ENCODE measurements around the gene STX4. TPM values are rescaled to one million over a fixed set of nuclear protein-coding genes. Genes with fewer than 3 reads are reported as not detected.

STX4 gene
- total and polyA plus RNA-seq, 11 donors = 19.5 to 73.8 (median 44.6) TPM

GRCh38 chr16:31089199-31089598 is 55.8 kb downstream of the STX4 start:
- Histone ChIP-seq H3K4me3 (no peak overlapping the region), H3K27ac (no peak overlapping the region), H3K4me1 (peaks cover 0 to 15% (median 11%) of the 10 kb centered on the region in 12 donors), H3K27me3 (no peaks in the 10 kb centered on the region), H3K9me3 (no peaks in the 10 kb centered on the region), H3K36me3 (peaks cover 0 to 61% (median 27%) of the 10 kb centered on the region in 9 donors)
- 80 to 98% (median 92%) methylated on average over 8 of the region's 8 CpGs for WGBS, 4 donors
- DNase-seq (no peak), ATAC-seq (no peak)
- TF ChIP-seq, protein P1, sequence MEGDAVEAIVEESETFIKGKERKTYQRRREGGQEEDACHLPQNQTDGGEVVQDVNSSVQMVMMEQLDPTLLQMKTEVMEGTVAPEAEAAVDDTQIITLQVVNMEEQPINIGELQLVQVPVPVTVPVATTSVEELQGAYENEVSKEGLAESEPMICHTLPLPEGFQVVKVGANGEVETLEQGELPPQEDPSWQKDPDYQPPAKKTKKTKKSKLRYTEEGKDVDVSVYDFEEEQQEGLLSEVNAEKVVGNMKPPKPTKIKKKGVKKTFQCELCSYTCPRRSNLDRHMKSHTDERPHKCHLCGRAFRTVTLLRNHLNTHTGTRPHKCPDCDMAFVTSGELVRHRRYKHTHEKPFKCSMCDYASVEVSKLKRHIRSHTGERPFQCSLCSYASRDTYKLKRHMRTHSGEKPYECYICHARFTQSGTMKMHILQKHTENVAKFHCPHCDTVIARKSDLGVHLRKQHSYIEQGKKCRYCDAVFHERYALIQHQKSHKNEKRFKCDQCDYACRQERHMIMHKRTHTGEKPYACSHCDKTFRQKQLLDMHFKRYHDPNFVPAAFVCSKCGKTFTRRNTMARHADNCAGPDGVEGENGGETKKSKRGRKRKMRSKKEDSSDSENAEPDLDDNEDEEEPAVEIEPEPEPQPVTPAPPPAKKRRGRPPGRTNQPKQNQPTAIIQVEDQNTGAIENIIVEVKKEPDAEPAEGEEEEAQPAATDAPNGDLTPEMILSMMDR (IDR thresholded peaks at IDR 0.05) = no peak
- TF ChIP-seq POLR2A (IDR thresholded peaks at IDR 0.05) = no peak
- intact Hi-C loops (cut with DNase I) = no loop called here

Other genes with a start within 250 kb of the STX4 start
- gene ZNF629, start 246.4 kb upstream of the STX4 start, total RNA-seq = 10 to 100 TPM; 14.3 to 30.9 (median 22.7) TPM
- gene ZNF629, start 246.4 kb upstream of the STX4 start, polyA plus RNA-seq = 10 to 100 TPM; 11.2 to 14.9 TPM
- gene BCL7C, start 139.5 kb upstream of the STX4 start, total RNA-seq = 10 to 100 TPM; 23.1 to 35.5 (median 28.1) TPM
- 10 to 100 TPM; 30.5 to 43.4 TPM for gene BCL7C, start 139.5 kb upstream of the STX4 start, polyA plus RNA-seq
- gene CTF1, start 136.9 kb upstream of the STX4 start, total RNA-seq = 10 to 100 TPM in 5 of 9 donors, 1 to 10 TPM in 4; 6.4 to 22.2 (median 12.2) TPM
- 10 to 100 TPM in 1 of 2 donors, 1 to 10 TPM in 1; 3.7 to 13.5 TPM for gene CTF1, start 136.9 kb upstream of the STX4 start, polyA plus RNA-seq
- 10 to 100 TPM in 2 of 9 donors, 1 to 10 TPM in 7; 4.5 to 15.5 (median 7.9) TPM for gene FBXL19, start 110.0 kb upstream of the STX4 start, total RNA-seq
- 1 to 10 TPM; 7.9 to 9.1 TPM for gene FBXL19, start 110.0 kb upstream of the STX4 start, polyA plus RNA-seq
- 10 to 100 TPM in 6 of 9 donors, 1 to 10 TPM in 3; 8.5 to 28.9 (median 14.1) TPM for gene ORAI3, start 84.5 kb upstream of the STX4 start, total RNA-seq
- gene ORAI3, start 84.5 kb upstream of the STX4 start, polyA plus RNA-seq = 10 to 100 TPM in 1 of 2 donors, 1 to 10 TPM in 1; 8.1 to 10.8 TPM
- 10 to 100 TPM in 3 of 9 donors, 1 to 10 TPM in 6; 4.6 to 12.1 (median 9.0) TPM for gene SETD1A, start 75.8 kb upstream of the STX4 start, total RNA-seq
- 1 to 10 TPM; 8.1 to 9.3 TPM for gene SETD1A, start 75.8 kb upstream of the STX4 start, polyA plus RNA-seq
- 10 to 100 TPM in 3 of 9 donors, 1 to 10 TPM in 6; 3.8 to 27.2 (median 6.9) TPM for gene HSD3B7, start 48.4 kb upstream of the STX4 start, total RNA-seq
- gene HSD3B7, start 48.4 kb upstream of the STX4 start, polyA plus RNA-seq = 1 to 10 TPM; 7.1 to 7.8 TPM
- gene STX1B, start 22.9 kb upstream of the STX4 start, total RNA-seq = 1 to 10 TPM in 4 of 9 donors, under 1 TPM in 5; 0.20 to 2.1 (median 1.00) TPM
- under 1 TPM; 0.22 to 0.76 TPM for gene STX1B, start 22.9 kb upstream of the STX4 start, polyA plus RNA-seq
- 10 to 100 TPM in 2 of 9 donors, 1 to 10 TPM in 7; 3.5 to 11.4 (median 5.8) TPM for gene ZNF668, start 40.7 kb downstream of the STX4 start, total RNA-seq
- 1 to 10 TPM; 6.6 to 9.8 TPM for gene ZNF668, start 40.7 kb downstream of the STX4 start, polyA plus RNA-seq
- 10 to 100 TPM in 6 of 9 donors, 1 to 10 TPM in 3; 8.3 to 15.5 (median 10.3) TPM for gene ZNF646, start 40.9 kb downstream of the STX4 start, total RNA-seq
- 1 to 10 TPM; 6.4 to 7.6 TPM for gene ZNF646, start 40.9 kb downstream of the STX4 start, polyA plus RNA-seq
- gene PRSS53, start 55.4 kb downstream of the STX4 start, total RNA-seq = 1 to 10 TPM in 1 of 9 donors, under 1 TPM in 8; 0.16 to 1.4 (median 0.44) TPM
- under 1 TPM; 0.80 to 0.84 TPM for gene PRSS53, start 55.4 kb downstream of the STX4 start, polyA plus RNA-seq
- gene VKORC1, start 61.2 kb downstream of the STX4 start, total RNA-seq = 10 to 100 TPM; 25.9 to 63.1 (median 42.0) TPM
- gene VKORC1, start 61.2 kb downstream of the STX4 start, polyA plus RNA-seq = 100 to 1,000 TPM in 1 of 2 donors, 10 to 100 TPM in 1; 40.2 to 134 TPM
- 100 to 1,000 TPM in 2 of 9 donors, 10 to 100 TPM in 7; 61.9 to 134 (median 70.0) TPM for gene BCKDK, start 74.8 kb downstream of the STX4 start, total RNA-seq
- 10 to 100 TPM; 42.6 to 57.4 TPM for gene BCKDK, start 74.8 kb downstream of the STX4 start, polyA plus RNA-seq
- gene KAT8, start 84.1 kb downstream of the STX4 start, total RNA-seq = 10 to 100 TPM; 52.8 to 79.8 (median 64.7) TPM
- gene KAT8, start 84.1 kb downstream of the STX4 start, polyA plus RNA-seq = 10 to 100 TPM; 56.7 to 83.2 TPM
- under 1 TPM in 4 of 9 donors, not detected in 5; 0.17 to 0.44 (median 0.39) TPM for gene PRSS8, start 102.2 kb downstream of the STX4 start, total RNA-seq
- gene PRSS8, start 102.2 kb downstream of the STX4 start, polyA plus RNA-seq = under 1 TPM; 0.17 to 0.23 TPM
- 1 to 10 TPM in 7 of 9 donors, under 1 TPM in 2; 0.35 to 5.1 (median 1.2) TPM for gene PRSS36, start 116.5 kb downstream of the STX4 start, total RNA-seq
- 1 to 10 TPM; 1.0 to 2.6 TPM for gene PRSS36, start 116.5 kb downstream of the STX4 start, polyA plus RNA-seq
- gene FUS, start 146.6 kb downstream of the STX4 start, total RNA-seq = 100 to 1,000 TPM in 7 of 9 donors, 10 to 100 TPM in 2; 20.3 to 213 (median 127) TPM
- gene FUS, start 146.6 kb downstream of the STX4 start, polyA plus RNA-seq = 100 to 1,000 TPM; 127 to 155 TPM
- gene PYCARD, start 169.2 kb downstream of the STX4 start, total RNA-seq = 10 to 100 TPM in 3 of 9 donors, 1 to 10 TPM in 6; 2.0 to 42.2 (median 5.2) TPM
- gene PYCARD, start 169.2 kb downstream of the STX4 start, polyA plus RNA-seq = 10 to 100 TPM in 1 of 2 donors, 1 to 10 TPM in 1; 3.9 to 10.0 TPM
- 1 to 10 TPM in 8 of 9 donors, under 1 TPM in 1; 0.32 to 3.4 (median 1.6) TPM for gene TRIM72, start 180.6 kb downstream of the STX4 start, total RNA-seq
- gene TRIM72, start 180.6 kb downstream of the STX4 start, polyA plus RNA-seq = 1 to 10 TPM; 1.0 to 1.2 TPM
- not detected for gene PYDC1, start 183.6 kb downstream of the STX4 start, total RNA-seq
- gene PYDC1, start 183.6 kb downstream of the STX4 start, polyA plus RNA-seq = not detected
- gene ITGAM, start 226.4 kb downstream of the STX4 start, total RNA-seq = 10 to 100 TPM in 2 of 9 donors, 1 to 10 TPM in 7; 1.9 to 48.7 (median 4.9) TPM
- 1 to 10 TPM; 2.5 to 2.6 TPM for gene ITGAM, start 226.4 kb downstream of the STX4 start, polyA plus RNA-seq